ENCODE data around the gene BTD. TPM values are rescaled to one million over a fixed set of nuclear protein-coding genes. Genes with fewer than 3 reads are reported as not detected.

BTD gene
- total and polyA plus RNA-seq, 2 donors (not counting 3 experiments of a cell fraction or from before 2014, with no cell fraction given): 20.3 to 32.2 TPM

DNA sequence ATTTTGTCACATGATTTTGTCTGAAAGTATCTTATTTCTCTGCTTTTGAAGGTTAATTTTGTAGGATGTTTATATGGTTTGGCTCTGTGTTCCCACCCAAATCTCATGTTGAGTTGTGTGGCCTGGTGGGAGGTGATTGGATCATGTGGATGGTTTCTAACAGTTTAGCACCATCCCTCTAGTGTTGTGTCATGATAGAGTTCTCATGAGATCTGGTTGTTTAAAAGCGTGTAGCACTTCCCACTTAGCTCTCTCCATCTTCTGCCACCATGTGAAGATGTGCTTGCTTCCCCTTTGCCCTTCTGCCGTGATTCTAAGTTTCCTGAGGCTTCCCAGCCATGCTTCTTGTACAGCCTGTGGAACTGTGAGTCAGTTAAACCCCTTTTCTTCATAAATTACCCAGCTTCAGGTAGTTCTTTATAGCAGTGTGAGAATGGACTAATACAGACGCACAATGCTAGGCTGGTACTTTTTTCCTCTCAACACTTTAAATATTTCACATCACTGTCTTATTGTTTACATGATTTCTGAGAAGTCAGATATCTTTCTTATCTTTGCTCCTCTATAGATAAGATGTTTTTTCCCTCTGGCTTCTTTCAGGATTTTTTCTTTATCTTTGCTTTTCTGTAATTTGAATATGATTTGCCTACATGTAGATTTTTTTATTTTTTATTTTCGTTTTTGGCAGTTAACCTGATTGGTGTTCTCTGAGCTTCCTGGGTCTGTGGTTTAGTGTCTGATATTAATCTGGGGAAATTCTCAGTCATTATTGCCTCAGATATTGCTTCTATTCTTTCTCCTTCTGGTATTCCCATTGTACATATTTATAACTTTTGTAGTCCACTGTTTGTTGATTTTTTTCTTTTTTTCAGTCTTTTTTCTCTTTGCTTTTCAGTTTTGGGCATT is 22.2 kb downstream of the BTD start:
- H3K4me1 ChIP-seq (ENCODE audit: control insufficient read depth, extremely low read depth, insufficient read depth, low read length): no peaks in the 10 kb centered on the region
- no peak overlapping the region for H2AFZ ChIP-seq (ENCODE audit: low read depth, low read length)
- no peaks in the 10 kb centered on the region for H3K27me3 ChIP-seq (ENCODE audit: control insufficient read depth in 2 of 2, insufficient read depth in 2 of 2, low read length in 2 of 2)
- FAIRE-seq (no peak), DNase-seq (ENCODE audit: low read depth, low spot score) (no peak)
- H3K79me2 ChIP-seq (ENCODE audit: control insufficient read depth, insufficient read depth, low read length): no peaks in the 10 kb centered on the region
- no peaks in the 10 kb centered on the region for H4K20me1 ChIP-seq (replicated peaks; ENCODE audit: control insufficient read depth, extremely low read depth, insufficient read depth, low read length)
- no peak overlapping the region for H3K4me2 ChIP-seq (ENCODE audit: insufficient read depth, low read length)
- no peak overlapping the region for H3K27ac ChIP-seq (ENCODE audit: insufficient read depth, low read depth, low read length)
- dilution Hi-C loops (cut with MboI; ENCODE audit: extremely low pct_ligation_motif_present, low sequenced_read_pairs): no loop called here
- BruUV-seq (replicated peaks): no TSS peak
- H3K9me1 ChIP-seq (replicated peaks; ENCODE audit: control insufficient read depth, extremely low read depth, insufficient read depth, low read length): no peaks in the 10 kb centered on the region
- H3K9ac ChIP-seq (replicated peaks; ENCODE audit: extremely low read depth, insufficient read depth, low read length): no peak overlapping the region
- intact Hi-C loops (cut with micrococcal nuclease): no loop called here
- no peak for TF ChIP-seq EZH2 (IDR thresholded peaks at IDR 0.05; ENCODE audit: borderline replicate concordance, low read depth, low read length, severe bottlenecking)
- TF ChIP-seq FOS (IDR thresholded peaks at IDR 0.05; ENCODE audit: borderline replicate concordance, insufficient read depth, low read length): no peak
- TF ChIP-seq POLR2A (IDR thresholded peaks at IDR 0.05; ENCODE audit: low read depth, low read length): no peak
- no peak for TF ChIP-seq GATA2 (IDR thresholded peaks at IDR 0.05; ENCODE audit: insufficient read depth, insufficient read length, low read depth, low read length)
- TF ChIP-seq, protein P1, sequence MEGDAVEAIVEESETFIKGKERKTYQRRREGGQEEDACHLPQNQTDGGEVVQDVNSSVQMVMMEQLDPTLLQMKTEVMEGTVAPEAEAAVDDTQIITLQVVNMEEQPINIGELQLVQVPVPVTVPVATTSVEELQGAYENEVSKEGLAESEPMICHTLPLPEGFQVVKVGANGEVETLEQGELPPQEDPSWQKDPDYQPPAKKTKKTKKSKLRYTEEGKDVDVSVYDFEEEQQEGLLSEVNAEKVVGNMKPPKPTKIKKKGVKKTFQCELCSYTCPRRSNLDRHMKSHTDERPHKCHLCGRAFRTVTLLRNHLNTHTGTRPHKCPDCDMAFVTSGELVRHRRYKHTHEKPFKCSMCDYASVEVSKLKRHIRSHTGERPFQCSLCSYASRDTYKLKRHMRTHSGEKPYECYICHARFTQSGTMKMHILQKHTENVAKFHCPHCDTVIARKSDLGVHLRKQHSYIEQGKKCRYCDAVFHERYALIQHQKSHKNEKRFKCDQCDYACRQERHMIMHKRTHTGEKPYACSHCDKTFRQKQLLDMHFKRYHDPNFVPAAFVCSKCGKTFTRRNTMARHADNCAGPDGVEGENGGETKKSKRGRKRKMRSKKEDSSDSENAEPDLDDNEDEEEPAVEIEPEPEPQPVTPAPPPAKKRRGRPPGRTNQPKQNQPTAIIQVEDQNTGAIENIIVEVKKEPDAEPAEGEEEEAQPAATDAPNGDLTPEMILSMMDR (IDR thresholded peaks at IDR 0.05; ENCODE audit: extremely low read depth in 1 of 2, insufficient read depth in 1 of 2, low read depth in 1 of 2, low read length in 2 of 2): no peak
- no peak for TF ChIP-seq MYC (IDR thresholded peaks at IDR 0.05; ENCODE audit: low read depth, low read length)
- TF ChIP-seq, protein P2, sequence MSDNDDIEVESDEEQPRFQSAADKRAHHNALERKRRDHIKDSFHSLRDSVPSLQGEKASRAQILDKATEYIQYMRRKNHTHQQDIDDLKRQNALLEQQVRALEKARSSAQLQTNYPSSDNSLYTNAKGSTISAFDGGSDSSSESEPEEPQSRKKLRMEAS (IDR thresholded peaks at IDR 0.05; ENCODE audit: insufficient read depth, insufficient read length): no peak
- no peak for TF ChIP-seq JUN (IDR thresholded peaks at IDR 0.05; ENCODE audit: borderline replicate concordance, insufficient read depth, insufficient read length, low read depth)
- TF ChIP-seq POLR2AphosphoS5 (IDR thresholded peaks at IDR 0.05; ENCODE audit: insufficient read depth, low read depth, low read length): no peak
- no peak overlapping the region for H3K4me3 ChIP-seq (replicated peaks in 1 of 3; ENCODE audit: insufficient read depth in 1 of 3, low read depth in 1 of 3, low read length in 3 of 3)
- CTCF ChIA-PET: interaction anchor here (1.1 kb wide), 1 partner anchor 35 kb away, joined by 3 read pairs; no protein-coding TSS in a partner anchor
- H3K9me3 ChIP-seq (replicated peaks; ENCODE audit: control insufficient read depth, insufficient read depth, low read length): no peaks in the 10 kb centered on the region
- H3K36me3 ChIP-seq (ENCODE audit: control insufficient read depth in 2 of 2, extremely low read depth in 1 of 2, insufficient read depth in 2 of 2, low read length in 2 of 2): no peaks in the 10 kb centered on the region
- POLR2A ChIA-PET: interaction anchor here (0.6 kb wide), 1 partner anchor 189 kb away, joined by 5 read pairs; no protein-coding TSS in a partner anchor

Measured in endothelial cell of umbilical vein (primary cell).